ENCODE measurements around the gene GABRG3.
"Not testable (repeated sequence)": the region's sequence is repeated elsewhere in the genome, so short reads cannot be mapped to it uniquely, and the experiment has no call there.

GABRG3 gene

GRCh38 chr15:27003003-27003402, 32.0 kb downstream of the GABRG3 start:
- not testable (repeated sequence) for DNase-seq (ENCODE audit: low read depth)

GRCh38 chr15:27004226-27004625, 33.2 kb downstream of the GABRG3 start:
- DNase-seq (ENCODE audit: low read depth), result not testable (repeated sequence)

DNA sequence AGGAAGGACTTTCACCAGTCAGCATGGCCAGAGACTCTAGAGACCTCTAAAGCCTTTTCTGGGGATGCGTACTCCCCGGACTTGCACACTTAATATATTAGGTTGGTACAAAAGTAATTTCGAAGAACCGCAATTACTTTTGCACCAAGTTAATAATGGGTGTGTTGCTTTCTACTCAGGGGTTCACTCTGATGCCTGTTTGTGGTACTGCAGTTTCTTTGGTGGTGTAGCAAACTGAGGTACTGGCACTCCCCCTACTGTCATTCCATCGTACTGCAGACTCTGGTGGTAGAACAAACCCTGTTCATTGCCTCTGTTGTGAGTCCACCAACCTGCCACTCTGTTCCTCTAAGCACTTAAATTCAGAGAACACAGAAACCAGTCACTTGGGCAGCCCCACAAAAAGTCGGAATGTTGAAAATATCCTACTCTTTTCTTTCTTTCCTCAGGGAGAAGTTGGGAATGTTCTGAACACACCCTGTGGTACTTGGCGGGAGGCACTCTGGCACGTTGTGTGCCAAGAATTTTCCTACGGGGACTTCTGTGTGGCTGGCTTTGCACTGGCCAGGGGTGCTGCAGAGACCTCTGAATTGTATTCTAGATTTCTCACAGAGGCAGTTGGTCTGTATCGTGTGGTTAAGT, 46.3 kb downstream of the GABRG3 start:
- DNase-seq (ENCODE audit: low read depth), result peak; percentile 5

DNA sequence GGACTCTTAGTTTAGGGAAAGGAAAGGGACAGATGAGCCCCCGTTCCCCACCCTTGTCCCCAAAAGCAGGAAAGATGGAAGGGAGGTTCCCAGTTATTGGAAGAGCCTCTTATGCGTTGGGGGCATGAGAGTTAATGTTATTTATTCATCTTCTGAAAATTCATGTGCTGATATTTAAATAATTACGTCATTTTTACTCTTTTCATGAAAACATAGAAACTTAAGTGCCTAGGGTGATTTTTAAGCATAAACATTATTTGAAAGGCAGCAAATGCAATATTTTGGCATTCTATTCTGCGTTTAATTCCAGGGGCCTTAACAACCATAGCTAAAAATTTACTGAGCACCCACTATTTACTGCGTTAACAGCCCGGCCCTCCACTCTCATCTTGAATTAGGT, 48.7 kb downstream of the GABRG3 start:
- no peak for DNase-seq (ENCODE audit: low read depth)

DNA sequence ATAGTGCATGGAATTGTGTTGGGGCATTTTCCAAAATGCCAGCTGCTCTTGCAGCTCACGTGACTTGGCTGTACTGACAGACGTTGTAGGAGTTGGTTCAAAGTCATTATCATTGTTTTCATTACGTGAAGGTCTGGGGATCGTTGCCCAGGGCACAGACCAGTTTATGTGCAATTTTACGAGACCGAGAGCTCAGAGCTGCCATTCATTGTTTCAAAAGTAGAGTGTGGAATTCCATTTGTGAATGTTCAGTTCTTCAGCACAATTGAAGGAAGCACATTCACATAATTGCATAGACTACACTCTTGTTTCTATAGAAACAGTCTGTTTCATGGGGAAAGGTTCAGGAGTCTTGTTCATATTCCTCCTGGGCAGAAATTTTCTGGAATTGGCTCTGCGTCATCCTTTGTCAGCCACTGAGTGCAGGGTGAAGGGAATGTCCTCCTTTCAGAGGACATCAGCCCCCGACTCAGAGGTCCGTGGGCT, 54.5 kb downstream of the GABRG3 start:
- no peak for DNase-seq (ENCODE audit: low read depth)

DNA sequence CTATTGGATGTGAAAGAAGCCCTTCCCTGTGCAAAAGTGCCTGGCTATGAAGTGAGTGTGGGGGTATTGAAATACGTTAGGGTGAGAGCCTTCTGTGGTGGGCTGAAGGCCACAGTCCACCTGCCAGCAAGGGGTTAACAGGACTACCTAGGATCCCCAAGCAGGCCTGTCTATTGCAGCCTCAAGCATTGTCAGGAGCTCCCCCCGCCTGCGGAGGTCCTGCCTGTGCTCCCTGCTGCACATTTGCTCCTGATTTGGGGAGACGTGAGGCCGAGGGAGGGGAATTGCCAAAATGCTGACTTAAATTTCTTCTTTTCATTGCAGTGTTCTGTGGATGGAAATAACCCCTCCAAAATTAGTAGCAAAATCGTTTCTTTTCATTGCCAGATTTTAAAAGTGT, 56.2 kb downstream of the GABRG3 start:
- no peak for DNase-seq (ENCODE audit: low read depth)

GRCh38 chr15:27028858-27029477, 58.0 kb downstream of the GABRG3 start:
- no peak for DNase-seq (ENCODE audit: low read depth)

- DNase-seq (ENCODE audit: low read depth), result no peak
Measured at GRCh38 chr15:27036210-27036609, 65.2 kb downstream of the GABRG3 start.

GRCh38 chr15:27037501-27037900, 66.5 kb downstream of the GABRG3 start:
- no peak for DNase-seq (ENCODE audit: low read depth)

DNA sequence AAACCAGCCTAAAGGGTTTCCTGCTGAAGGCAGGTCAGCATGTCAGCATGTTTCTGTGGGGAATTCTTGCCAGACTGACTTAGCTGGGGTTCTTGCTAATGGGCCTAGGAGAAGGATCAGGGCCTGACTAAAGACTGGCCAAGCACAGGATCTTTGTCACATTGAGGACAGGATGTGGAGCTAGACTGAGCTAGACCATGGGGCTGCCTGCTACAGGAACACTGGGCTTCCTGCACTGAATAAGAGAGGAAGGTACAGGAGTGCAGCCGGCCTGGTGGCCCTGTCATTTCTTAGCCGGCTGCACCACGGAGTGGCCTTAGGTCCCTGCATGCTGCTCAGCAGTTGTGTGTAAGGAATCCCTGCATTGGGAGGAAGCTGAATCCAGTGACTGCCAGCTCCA, 68.2 kb downstream of the GABRG3 start:
- DNase-seq (ENCODE audit: low read depth), result no peak

GRCh38 chr15:27042230-27042629, 71.2 kb downstream of the GABRG3 start:
- no peak for DNase-seq (ENCODE audit: low read depth)

DNA sequence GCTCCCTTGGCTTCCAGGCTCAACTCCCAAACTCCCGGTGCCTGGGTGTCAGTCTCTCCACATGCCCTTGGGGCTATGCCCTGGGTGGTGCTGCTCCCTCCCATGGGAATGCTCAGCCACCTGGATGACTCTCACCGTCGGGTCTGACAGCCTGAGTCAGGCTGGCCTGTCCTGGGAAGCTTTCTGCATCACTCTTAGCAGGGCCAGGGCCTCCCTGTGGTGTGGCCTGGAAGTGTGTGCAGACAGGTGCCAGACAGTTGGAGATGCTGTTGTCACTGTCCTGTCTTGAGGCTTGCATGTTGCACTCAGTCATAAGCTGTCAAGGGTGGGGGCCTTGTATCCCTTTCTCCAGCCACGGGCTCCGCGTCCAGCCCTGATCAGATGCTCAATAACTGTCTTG, 71.7 kb downstream of the GABRG3 start:
- no peak for DNase-seq (ENCODE audit: low read depth)

DNA sequence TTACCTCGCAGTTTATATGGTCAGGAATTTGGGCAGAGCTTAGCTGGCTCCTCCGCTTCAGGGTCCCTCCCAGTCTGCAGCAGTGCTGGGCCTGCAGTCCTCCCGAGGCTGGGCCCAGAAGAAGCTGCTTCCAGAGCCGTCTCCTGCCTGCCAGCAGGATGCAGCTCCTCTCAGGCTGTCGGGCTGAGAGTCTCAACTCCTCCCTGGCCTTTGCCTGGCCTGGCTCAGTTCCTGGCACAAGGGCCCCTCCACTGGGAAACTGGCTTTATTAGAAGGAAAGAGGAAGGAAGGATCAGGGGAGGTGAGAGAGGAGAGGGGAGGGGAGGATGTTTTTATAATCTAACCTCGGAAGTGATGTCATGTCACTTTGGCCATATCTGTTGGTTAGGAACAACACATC, 72.8 kb downstream of the GABRG3 start:
- no peak for DNase-seq (ENCODE audit: low read depth)

GRCh38 chr15:27045796-27046195, 74.8 kb downstream of the GABRG3 start:
- DNase-seq (ENCODE audit: low read depth), result no peak

GRCh38 chr15:27046880-27047279, 75.9 kb downstream of the GABRG3 start:
- no peak for DNase-seq (ENCODE audit: low read depth)

- no peak for DNase-seq (ENCODE audit: low read depth)
Measured at GRCh38 chr15:27050163-27050562, 79.2 kb downstream of the GABRG3 start.

GRCh38 chr15:27054426-27054825, 83.4 kb downstream of the GABRG3 start:
- DNase-seq (ENCODE audit: low read depth), result no peak

GRCh38 chr15:27057904-27058645, 87.1 kb downstream of the GABRG3 start:
- no peak for DNase-seq (ENCODE audit: low read depth)

GRCh38 chr15:27058939-27059338, 88.0 kb downstream of the GABRG3 start:
- DNase-seq (ENCODE audit: low read depth), result no peak

DNA sequence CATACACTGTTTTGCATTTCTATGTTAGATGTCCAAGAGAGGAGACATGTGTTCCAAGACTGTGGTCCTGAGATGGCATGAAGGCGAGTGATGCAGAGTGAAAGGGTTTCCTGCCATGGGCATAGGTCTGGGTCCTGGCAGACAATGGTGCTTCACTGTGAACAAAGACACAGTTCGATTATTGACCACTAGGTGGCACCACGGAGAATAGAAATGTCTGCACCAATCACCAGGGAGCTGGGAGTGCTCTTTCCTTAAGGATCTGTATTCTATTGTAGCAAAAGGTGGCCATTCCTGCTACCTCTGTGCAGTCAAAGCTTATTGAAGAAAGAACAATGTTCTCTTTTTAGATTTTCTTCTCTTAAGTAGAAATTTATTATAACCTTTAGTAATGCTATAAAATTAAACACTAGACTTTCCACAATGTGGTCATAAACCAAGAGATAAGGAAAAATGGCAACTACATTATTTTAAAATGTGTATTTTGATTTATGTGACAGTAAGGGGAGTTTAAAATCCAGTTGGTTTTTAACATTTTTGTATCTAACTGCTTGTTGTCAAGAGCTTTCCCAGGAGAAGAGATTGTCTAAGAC, 88.7 kb downstream of the GABRG3 start:
- DNase-seq (ENCODE audit: low read depth), result no peak

DNA sequence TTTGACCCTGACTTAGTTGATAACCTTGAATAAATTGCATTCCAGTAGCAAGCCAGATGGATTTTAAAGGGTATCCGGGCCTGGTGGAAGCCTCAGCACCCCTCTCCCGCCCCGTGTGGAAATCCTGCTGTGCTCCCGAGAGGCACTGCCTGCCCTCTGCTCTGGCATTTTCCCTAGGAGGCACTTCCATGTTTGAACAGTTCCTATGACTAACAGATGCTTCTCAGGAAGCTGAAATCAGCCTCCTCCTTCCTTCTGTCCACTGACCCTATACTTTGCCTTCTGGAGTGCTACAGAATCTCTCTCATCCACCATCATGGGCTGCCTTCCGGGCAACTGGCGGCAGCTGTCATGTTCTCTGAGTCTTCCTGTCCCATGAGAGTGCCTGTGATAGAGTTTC, 90.8 kb downstream of the GABRG3 start:
- DNase-seq (ENCODE audit: low read depth), result no peak

- no peak for DNase-seq (ENCODE audit: low read depth)
Measured at GRCh38 chr15:27062951-27063350, 92.0 kb downstream of the GABRG3 start.

GRCh38 chr15:27064080-27064479, 93.1 kb downstream of the GABRG3 start:
- no peak for DNase-seq (ENCODE audit: low read depth)
